Adrenal gland (tissue), 5 donors: ENCODE results near the gene SERPINA4.

ENCODE experiments used
- CTCF ChIP-seq, 6 experiments: fragments of 450-650 bp in 4 of 6; fragments of 200-600 bp in 2 of 6; sonication (generic) in 1 of 6; IDR thresholded peaks; 1 replicate in 5 of 6; 2 replicates in 1 of 6; pipeline versions ENCODE4 v1.5.1 to v1.8.0; 2016 to 2021; ENCODE audit warnings: antibody characterized with exemption in 6 of 6, mild to moderate bottlenecking in 2 of 6, moderate library complexity in 1 of 6
- POLR2A ChIP-seq, 2 donors: fragments of 450-650 bp; IDR thresholded peaks; one replicate each; pipeline ENCODE4 v1.6.1; 2017; ENCODE audit warnings: antibody characterized with exemption in 2 of 2, mild to moderate bottlenecking in 2 of 2, moderate library complexity in 1 of 2
- donor health status: DM: no; HTN: no; CAD: no.

GRCh38 chr14:94570440-94570839 lies 9.2 kb downstream of the SERPINA4 start:
- TF ChIP-seq CTCF (IDR thresholded peaks at IDR 0.05) (no peak), POLR2A (IDR thresholded peaks at IDR 0.05) (no peak)
